ENCODE measurements around the gene MID2.
A peak's percentile ranks its signal among the peaks of the same experiment; 100 is the strongest.
"Not testable (repeated sequence)": the region's sequence is repeated elsewhere in the genome, so short reads cannot be mapped to it uniquely, and the experiment has no call there.

MID2 gene

DNA sequence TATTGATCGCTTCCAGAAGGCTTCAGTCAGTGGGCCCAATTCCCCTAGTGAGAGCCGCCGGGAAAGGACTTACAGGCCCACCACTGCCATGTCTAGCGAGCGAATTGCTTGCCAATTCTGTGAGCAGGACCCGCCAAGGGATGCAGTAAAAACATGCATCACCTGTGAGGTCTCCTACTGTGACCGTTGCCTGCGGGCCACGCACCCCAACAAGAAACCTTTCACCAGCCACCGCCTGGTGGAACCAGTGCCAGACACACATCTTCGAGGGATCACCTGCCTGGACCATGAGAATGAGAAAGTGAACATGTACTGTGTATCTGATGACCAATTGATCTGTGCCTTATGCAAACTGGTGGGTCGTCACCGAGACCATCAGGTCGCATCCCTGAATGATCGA lies 15.3 kb downstream of the MID2 start:
- DNase-seq (ENCODE audit: low spot score) = no peak

DNA sequence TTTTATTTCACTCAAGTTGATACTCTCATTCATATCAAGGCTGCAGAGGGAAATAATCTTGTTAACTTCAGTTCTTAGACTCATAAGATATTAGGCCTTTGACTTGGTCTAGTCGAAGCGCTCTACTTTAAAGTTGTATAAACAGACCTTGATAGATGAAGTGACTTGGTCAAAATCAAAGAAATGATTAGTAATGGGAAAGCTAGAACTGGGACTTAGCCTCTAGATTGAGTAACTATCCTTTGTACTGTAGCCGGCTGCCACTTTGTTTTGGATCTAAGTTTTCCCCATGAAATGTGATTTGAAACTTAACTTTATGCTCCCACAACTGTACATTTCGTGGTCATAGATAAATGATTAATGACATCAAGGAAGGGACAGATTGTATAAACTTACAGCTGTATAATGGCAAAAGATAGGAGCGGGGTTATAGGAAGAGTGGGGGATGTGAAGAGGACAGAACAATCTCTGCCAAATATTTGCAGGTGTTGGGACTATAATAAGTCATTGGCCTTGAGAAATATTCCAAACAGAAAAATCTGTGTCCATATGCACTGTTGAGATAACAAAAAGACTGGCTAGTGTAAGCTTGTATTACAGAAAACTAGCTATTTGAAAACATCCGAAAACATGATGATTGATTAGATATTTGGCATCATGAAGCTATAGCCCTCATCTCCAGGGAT lies 17.2 kb downstream of the MID2 start:
- no peak for DNase-seq (ENCODE audit: low spot score)

DNA sequence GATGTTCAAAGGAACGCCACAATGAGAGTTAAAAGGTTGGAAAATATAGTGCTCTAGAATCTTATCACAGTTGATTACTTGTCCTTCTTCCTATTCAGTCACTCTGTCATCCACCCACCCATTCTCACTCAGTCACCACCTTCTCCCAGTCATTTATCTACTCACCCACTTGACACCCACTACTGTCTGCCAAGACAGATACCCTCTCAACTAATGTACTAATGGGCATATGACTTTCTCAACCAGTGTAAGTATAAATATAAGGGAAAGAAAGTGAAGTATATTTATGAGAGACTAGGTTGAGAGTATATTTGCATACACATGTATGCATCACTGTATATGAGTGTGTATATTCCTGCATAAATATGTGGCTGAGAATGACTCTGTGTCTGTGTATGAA lies 20.0 kb downstream of the MID2 start:
- no peak for DNase-seq (ENCODE audit: low spot score)

DNA sequence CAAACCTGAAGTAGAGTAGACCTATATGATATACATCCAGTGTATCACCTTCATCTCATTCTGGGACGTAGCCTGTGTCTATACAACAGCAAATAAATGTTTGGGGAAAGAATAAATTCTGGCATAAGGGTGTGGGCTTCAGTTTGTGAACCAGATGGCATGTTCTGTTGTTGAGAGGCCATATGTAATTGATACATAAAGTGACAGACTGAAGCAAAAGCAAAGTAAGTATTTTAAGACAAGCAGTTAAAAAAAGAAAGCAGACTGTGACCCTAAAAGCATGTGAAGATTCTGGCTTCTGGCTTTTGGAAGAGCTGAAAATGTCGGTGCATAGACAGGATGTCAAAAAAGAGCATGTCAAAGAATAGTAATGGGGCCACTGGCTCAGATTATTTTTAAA lies 22.9 kb downstream of the MID2 start:
- no peak for DNase-seq (ENCODE audit: low spot score)

DNA sequence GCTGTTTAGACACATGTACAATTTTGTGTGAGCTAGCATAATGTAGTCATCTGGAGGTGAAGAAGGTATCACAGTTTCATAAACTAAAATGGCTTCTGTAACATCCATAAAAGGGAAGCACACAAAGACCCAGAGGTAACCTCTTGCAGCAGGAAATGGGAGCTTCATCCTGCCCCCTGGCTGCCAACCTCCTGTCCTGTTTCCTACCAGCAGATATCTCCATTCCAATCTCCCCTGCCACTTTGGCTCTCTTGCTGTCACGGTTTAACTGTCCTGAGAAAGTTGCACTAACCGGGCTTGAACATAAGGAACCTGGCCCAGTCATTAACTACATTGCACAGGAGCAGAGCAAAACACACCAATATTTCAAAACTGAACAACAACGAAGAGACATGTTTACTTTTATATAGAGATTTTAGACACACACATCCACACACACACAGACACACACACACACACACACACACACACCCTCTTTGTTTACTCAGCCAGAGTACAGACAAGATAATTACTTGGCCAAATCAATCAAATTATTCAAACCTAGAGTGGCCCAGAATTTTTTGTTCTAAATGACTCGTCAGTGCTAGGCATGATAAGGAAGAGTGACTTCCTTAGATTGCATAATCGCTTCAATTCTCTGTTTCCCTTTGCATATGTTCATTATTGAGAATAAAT lies 24.2 kb downstream of the MID2 start:
- no peak for DNase-seq (ENCODE audit: low spot score)

DNA sequence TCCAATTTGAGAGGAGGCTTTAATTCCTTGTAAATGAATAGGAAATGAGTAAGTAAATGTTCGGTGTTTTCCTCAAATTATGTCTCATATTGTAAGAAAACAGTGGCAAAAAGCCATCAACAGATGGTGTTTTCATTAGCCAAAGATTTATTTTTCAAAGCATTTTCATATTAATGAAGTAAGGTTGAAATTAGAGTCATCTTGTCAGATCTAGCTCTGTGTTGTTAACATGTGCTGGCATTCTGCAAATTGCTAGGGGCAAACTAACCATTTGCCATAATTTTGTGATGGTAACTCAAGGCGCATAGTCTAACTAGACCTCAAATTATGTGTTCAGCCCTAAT lies 24.7 kb downstream of the MID2 start:
- no peak for DNase-seq (ENCODE audit: low spot score)

DNA sequence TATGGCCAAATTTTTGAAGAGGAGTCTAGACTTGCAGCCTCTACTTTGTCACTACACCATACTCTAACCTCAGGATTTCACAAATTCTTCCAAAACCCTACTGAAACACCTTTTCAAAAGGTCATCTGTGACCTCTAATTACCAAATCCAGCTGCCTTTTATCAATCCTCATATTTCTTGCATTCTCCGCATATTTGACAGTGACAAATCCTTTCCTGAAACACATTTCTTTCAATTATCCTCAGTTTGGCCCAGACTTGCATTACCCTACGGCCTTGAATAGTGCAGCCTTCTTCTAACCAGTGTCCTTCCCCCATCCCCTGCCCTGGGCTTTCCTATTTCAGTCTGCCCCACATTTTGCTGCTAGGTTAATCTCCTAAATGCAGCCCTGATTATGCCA lies 25.5 kb downstream of the MID2 start:
- DNase-seq (ENCODE audit: low spot score) = no peak

DNA sequence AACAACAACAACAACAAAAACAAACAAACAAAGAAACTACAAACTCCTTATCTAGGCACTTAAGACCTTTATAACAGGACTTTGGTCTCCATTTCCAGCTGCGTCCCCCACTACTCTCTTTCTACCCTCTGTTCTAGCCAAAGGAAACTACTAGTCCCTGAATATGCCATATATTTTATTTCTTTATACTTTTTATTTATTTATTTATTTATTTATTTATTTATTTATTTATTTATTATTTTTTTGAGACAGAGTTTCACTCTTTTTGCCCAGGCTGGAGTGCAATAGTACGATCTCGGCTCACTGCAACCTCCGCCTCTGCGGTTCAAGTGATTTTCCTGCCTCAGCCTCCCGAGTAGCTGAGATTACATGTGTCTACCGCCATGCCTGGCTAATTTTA lies 26.0 kb downstream of the MID2 start:
- not testable (repeated sequence) for DNase-seq (ENCODE audit: low spot score)

DNA sequence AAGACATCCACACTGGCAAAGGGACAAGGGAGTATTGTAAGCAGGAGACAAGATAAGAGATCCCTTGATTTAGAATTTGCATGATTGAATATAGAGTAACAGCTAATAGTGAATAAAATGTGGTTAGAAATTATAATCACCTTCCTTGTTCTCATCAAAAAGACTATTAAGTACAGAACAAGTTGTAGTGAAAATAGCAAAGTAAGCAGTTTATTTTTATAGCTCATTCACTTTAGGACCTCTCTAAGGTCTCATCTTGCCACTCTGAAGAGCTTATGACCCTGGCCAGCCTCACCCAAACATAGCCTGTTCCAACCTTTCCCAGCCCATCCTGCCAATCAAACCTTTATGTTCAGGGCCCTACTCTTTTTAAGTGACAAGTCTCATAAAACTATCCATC lies 30.6 kb downstream of the MID2 start:
- DNase-seq (ENCODE audit: low spot score) = no peak

DNA sequence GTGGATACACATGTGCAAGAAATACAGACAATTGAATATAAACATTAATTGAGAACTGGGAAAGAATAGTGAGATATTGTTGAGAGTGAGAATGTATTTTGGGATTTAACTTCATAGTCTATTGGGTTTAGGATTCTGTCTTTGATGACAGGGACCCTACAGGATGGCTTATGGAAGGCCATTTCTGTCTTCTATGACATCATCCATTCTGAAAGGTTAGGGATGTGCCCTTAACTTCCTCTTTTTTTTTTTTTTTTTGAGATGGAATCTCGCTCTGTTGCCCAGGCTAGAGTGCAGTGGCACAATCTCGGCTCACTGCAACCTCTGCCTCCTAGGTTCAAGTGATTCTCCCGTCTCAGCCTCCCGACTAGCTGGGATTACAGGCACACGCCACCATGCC lies 31.4 kb downstream of the MID2 start:
- not testable (repeated sequence) for DNase-seq (ENCODE audit: low spot score)

DNA sequence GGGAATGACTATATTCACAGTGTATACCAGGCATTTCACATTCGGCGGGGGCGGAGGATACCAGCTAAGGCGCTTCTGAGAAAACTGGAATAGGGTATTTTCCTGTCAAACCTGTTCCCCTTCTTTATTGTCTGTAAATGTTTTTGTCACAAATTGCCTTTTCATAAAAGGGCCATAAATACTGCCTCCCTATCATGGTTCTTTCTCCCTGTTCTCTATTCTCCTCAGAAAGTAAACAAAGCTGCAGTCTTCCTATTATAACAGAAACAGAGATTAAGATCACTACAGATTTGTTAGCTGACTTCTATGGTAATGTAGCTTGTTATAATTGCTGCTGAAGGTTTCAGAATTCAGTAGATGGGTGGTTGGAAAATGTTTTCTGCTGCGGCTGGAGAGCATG lies 32.2 kb downstream of the MID2 start:
- DNase-seq (ENCODE audit: low spot score) = no peak

DNA sequence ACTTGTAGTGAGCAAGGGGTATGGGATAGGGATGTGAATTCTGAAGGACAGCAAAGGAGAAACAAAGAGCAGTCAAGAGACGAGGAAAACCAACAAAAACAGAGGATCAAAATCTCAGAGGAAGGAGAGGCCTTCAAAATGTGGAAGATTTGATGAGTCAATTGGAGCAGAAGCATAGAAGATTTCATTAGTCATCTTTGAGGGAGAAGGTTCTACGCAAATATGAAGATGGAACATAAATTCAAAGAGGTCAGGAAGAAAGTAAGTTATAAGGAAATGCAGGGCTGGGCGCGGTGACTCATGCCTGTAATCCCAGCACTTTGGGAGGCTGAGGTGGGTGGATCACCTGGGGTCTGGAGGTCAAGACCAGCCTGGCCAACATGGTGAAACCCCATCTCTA lies 35.4 kb downstream of the MID2 start:
- no peak for DNase-seq (ENCODE audit: low spot score)

DNA sequence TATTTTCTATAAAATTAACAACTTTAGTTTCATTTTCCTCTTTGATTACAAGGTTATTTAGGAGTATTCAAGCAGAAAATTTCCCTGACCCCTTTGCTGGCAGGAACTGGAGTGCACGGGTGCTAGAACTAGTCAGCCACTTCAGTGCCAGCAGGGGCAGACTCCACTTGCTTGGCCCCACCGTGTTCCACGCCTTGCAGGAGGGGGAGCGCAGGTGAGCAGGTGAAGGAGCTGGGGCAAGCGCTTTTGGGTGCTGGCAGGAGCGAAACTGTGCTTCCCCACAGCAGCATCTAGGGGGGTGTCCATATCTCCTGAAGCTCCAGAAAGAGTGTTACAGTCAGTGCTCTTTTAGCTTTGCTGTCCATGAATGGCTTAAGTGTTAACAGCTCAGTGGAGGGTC lies 45.5 kb downstream of the MID2 start:
- no peak for DNase-seq (ENCODE audit: low spot score)

DNA sequence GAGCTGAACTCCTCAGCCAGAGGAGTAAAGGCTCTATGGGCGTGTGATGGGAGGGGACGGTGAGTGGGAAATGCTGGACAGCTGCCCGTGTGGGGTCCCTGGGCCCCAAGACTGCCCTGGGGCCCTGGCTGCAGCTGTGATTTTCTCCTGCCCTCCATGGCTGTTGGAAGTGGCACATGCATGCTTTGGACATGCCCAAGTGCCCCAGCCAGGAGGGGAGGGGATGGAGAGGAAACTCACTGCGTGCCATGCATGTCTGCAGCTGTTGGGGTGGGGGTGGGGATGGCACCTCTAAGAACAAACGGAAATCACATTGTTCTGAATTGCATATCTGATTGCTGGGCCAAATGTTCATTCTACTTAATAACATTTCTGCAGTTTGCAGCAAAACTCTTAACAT lies 52.4 kb downstream of the MID2 start:
- no peak for DNase-seq (ENCODE audit: low spot score)

DNA sequence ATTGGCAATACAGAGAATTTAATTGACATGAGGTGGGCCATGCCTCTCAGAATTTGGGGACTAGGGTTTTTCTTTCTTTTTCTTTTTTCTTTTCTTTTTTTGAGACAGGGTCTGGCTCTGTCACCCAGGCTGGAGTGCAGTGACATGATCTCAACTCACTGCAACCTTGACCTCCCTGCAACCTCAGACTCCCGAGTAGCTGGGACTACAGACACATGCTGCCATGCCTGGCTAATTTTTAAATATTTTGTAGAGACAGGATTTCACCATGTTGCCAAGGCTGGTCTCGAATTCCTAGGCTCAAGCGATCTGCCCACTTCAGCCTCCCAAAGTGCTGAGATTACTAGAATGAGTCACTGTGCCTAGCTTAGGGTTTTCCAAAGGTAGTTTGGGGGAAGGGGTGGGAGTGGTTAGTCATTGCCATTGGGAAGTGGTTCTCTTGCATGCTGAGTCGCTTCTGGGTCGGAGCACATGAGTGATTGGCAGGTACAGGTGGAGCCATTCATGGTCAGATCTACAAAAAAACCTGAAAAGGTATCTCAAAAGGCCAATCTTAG lies 54.5 kb downstream of the MID2 start:
- no peak for DNase-seq (ENCODE audit: low spot score)

DNA sequence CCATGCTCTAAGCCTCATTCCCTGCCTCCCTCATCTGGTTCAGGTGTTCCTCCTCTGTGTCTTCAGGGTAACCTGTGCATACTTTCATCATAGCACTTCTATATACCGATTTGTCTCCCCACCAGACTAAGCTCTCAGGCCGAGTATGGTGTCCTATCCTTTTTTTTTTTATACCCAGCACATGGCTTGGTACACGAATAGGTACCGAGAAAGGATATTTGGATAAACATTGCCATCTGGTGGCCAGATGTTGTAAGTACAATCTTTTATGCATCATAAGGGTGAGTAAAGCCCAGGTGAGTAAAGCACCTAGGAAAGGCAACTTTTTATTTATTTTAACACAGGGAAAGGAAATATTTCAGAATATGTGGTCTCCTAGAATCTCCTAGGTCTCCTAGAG lies 68.4 kb downstream of the MID2 start:
- peak; percentile 21 for DNase-seq (ENCODE audit: low spot score)

DNA sequence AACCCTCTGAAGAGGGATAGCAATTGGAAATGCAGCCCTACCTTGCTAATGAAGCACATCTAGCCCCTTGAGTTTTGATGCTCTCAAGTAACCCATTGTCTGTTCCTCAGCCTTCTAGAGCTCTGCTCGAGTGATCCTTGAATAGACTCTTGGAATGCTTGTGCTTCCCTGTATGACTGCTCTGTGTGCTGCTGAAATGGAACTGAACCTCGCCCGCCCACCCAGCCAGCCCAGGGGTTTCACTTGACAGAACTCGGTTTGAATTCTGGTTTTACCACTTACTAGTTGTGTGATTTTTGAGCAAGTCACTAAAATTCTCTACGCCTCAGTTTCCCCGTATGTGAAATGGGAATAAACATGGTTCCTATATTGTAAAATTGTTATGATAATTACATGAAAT lies 77.1 kb downstream of the MID2 start:
- no peak for DNase-seq (ENCODE audit: low spot score)

DNA sequence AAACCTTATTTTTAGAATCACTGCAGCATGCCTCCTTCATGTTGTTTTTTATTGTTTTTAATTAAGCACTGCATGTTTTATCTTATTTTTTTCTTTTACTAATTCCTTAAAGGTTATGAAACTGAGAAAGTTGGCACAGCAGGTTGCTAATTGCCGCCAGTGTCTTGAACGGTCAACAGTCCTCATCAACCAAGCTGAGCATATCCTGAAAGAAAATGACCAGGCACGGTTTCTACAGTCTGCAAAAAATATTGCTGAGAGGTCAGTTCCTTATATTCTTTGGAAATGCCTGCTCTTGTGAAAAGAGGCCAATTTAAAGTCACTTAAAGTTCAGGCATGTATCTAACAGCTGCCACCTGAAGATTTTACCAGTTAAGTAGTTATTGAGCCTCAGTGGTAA lies 79.7 kb downstream of the MID2 start:
- DNase-seq (ENCODE audit: low spot score) = no peak

DNA sequence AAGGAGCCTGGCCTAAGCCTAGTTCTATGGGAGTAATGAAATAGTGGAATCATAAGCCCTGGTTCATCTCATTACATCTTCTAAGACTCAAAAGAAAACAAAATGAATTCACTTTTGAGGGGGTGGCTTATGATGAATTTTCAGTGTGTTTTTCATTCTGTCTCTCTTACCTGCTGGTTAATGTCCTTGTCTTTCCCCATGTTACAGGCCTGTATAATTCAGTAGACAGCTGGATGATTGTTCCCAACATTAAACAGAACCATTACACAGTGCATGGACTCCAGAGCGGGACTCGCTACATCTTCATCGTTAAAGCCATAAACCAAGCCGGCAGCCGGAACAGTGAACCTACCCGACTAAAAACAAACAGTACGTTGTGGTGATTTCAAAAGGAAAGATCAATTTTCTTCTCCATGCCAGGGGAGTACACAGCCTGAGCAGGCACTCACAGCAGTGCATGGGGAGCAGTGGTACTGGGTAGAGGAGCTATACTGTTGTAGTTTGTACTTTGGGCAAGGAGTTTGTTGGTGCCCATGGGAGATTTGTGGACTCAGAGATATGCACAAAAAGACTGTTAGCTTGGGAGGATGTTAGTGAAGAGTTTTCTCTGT lies 98.6 kb downstream of the MID2 start:
- no peak for DNase-seq (ENCODE audit: low spot score)

DNA sequence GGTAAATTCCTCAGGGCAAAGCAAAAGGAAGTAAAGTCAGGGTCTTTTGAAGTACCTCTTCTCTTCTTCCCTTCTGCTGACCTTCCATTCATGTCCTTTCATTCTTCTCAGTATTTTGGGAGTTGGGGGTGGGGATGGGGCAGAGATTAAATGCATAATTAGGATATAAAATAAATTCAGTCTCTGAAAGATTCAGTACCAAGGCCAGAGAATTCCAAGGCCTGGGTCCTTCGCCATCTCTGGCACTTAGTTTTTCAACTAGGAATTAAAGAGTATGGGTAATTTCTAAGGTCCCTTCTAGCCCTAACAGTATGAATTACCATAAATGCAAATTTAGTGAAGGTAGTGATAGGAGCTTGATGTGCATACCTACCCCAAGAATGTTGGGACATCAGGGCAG lies 108.6 kb downstream of the MID2 start:
- DNase-seq (ENCODE audit: low spot score) = no peak

DNA sequence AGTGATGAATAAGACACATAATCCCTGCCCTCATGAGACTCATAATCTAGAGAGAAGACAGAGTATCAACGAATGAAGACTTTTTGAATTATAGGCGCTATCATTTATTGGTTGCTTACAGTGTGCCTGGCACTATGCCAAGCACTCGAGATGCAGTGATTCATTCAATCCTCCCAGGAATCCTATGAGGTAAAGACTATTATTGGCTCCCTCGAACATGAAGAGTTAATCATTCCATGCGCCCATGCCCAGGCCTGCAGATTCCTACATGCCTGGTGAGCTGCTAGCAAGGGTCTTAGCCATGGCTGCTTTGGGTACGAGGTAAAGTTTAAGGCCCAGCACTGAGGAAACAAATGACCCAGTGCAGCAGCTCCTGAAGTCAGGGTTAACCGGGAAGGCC lies 109.5 kb downstream of the MID2 start:
- DNase-seq (ENCODE audit: low spot score) = peak; percentile 26

DNA sequence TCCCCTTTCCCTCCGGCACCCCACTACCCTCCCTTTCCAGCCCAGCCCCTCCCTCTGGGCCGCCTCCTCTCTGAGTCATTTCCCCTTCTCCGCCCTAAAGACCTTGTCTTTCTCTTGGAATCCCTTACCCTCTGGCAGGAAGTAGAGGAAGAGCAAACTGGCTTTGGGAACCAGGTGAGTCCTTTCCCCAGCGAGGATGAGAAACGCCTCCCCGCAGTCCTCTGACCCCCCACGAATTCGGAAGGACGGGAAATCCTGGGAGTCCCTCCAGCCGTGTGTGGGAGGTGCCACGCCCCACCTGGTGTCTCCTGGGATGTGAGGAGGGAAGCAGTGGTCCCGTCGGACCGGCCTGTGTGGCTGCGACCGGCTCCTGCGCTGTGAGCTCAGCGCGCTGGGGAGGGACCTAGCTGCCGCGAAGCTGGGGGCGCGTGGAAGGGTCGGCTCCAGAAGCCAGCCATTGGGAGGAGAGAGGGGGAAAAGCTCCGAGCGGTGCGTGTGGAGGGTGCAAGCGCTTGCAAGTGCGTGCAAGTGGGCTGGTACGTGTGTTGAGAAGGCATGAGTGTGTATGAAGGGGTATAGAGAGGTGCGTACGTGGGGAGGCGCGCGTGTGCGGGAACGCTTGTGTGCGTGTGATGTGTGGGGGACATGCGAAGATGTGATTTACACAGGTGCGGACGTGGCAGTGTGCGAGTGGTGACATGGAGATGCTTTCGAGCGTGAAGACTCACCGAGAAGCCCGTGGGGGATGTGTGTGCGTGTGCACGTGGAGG lies 110.2 kb downstream of the MID2 start:
- DNase-seq (ENCODE audit: low spot score) = no peak

DNA sequence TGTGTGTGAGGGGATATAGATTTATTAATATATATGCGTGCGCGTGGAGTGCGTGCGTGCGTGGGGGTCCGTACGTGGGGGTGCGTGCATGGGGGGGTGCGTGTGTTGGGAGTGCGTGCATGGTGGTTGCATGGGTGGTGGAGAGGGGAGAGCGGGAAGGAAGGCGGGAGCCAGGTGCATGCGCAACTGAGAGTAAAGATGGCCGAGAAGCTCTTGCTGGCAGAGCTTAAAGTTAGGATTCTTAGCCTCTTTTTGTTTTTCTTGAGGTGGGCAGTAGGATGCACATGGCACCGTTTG lies 110.7 kb downstream of the MID2 start:
- no peak for DNase-seq (ENCODE audit: low spot score)

Measured in AG08396 (cell line).